ENCODE results near the gene SNRNP40.

SNRNP40 gene

DNA sequence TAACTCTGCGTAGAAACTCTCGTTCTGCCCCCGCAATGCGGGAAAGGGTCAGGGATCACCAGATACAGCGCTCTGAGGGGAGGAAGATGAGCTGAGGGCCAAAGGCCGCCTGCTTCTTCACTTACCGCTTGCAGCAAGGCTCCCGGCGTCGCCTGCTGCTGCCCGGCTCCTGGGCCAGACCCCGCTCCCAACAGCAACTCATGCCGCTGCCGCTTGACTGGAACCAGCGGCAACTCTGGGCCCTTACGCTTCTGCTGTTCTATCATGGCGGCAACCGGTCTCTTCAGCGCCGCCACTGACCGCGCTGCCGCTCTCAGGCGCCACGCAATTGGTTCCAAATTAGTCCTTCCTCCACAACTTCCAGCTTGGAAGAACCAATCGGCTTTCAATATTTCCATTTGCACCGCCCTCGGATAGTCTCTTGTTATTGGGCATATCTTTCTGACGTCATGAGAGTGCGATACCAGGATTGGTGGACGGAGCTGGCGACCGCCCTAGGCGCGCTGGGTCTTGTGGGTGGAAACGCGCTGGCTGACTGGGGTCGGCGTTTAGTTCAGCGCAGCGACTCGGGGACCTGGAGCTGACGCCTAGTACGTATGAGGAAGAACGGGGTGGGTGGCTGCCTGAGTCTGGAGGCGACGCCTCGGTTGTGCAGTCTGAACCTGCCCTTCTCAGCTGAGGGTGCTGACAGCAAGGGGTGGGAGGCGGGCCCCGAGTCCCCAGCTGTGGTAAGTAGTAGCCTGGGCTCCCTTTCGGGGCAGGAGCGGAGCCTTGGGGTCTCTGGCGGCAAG is at the start of gene SNRNP40, which contains the start of gene ZCCHC17:
TSS of gene SNRNP40 (minus strand) at position 303 of the 791 bp plus-strand sequence. CDS start at position 266, 37 bp downstream.
TSS of gene ZCCHC17 (plus strand) at position 547 of the 791 bp plus-strand sequence. CDS start 13,067 bp downstream, outside the sequence.
- DNase-seq (ENCODE audit: insufficient read length, low spot score): peak; percentile 87
- peak; percentile 99 for FAIRE-seq

DNA sequence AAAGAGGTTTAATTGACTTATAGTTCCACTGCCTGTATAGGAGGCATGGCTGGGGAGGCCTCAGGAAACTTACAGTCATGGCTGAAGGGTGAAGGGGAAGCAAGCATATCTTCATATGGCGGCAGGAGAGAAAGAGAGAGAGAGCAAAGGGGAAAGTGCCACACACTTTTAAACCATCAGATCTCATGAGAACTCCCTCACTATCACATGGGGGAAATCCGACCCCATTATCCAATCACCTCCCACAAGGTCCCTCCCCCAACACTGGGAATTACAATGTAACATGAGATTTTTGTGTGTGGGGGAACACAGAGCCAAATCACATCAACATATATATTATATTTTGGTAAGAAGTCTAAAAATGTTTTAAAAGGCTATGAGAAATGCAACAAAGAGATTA is 49.0 kb upstream of the SNRNP40 start:
- no peak for DNase-seq (ENCODE audit: insufficient read length, low spot score)
- no peak for FAIRE-seq

DNA sequence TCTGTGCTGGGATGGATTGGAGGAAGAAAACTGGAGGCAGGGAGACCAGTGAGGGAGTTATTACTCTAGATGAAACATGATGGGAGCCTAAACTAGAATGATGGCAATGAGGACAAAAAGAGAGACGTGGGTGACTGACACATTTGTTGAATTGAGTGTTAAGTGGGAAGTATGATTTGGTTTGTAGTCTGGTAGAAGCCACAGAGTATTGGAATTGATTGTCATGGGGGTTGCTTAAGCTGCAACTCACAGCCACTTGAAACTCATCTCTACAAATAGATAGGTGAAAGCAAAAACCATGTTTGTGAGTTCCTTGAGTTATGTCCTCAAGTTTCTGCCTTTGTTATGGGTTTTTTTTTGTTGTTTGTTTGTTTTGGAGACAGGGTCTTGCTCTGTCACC is 47.9 kb upstream of the SNRNP40 start:
- FAIRE-seq: no peak
- DNase-seq (ENCODE audit: insufficient read length, low spot score): no peak

- FAIRE-seq: no peak
- DNase-seq (ENCODE audit: insufficient read length, low spot score): no peak
Measured at GRCh38 chr1:31336687-31337467, 40.3 kb upstream of the SNRNP40 start.

GRCh38 chr1:31335007-31335406 is 38.4 kb upstream of the SNRNP40 start:
- FAIRE-seq (peak; percentile 76), DNase-seq (ENCODE audit: insufficient read length, low spot score) (peak; percentile 9)

GRCh38 chr1:31327381-31327780 is 30.8 kb upstream of the SNRNP40 start:
- DNase-seq (ENCODE audit: insufficient read length, low spot score) (no peak), FAIRE-seq (no peak)

DNA sequence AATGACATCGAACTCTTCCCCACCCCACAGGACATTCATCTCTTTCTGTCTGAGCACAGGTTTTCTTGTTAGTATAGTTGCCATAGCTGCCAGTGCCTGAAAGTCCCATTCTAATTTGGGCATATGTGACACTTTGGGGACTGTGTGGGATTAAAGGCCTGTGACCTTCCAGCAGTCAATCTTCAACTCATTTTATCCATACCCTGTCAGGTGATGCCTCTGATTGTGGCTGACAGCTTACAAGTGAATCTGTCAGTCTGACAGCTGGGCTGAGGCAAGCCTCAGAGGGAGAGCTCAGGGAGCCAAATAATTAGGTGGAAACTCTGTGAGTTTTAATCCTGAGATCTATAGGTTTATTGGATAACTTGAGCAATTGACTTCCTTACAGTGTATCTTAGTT is 29.9 kb upstream of the SNRNP40 start:
- FAIRE-seq (no peak), DNase-seq (ENCODE audit: insufficient read length, low spot score) (no peak)

DNA sequence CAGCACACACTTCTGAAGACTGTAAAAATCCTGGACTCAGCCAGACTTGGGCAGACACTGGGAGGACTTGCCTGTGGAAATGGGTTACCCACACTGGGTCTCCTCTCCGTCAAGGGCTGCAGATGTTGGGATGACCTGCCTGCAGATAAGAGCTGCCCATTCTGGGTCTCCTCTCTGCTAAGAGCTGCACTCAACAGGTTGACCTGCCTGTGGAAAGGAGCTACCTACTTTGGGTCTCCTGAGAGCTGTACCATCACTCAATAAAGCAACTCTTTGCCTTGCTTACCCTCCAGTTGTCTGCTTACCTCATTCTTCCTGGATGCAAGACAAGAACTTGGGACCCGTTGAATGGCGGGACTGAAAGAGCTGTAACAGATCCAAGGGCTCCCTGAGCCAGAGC is 28.4 kb upstream of the SNRNP40 start:
- DNase-seq (ENCODE audit: insufficient read length, low spot score) (no peak), FAIRE-seq (no peak)

GRCh38 chr1:31324093-31324492 is 27.5 kb upstream of the SNRNP40 start:
- DNase-seq (ENCODE audit: insufficient read length, low spot score) (no peak), FAIRE-seq (no peak)

- FAIRE-seq: no peak
- DNase-seq (ENCODE audit: insufficient read length, low spot score): no peak
Measured at GRCh38 chr1:31318146-31318545, 21.6 kb upstream of the SNRNP40 start.

DNA sequence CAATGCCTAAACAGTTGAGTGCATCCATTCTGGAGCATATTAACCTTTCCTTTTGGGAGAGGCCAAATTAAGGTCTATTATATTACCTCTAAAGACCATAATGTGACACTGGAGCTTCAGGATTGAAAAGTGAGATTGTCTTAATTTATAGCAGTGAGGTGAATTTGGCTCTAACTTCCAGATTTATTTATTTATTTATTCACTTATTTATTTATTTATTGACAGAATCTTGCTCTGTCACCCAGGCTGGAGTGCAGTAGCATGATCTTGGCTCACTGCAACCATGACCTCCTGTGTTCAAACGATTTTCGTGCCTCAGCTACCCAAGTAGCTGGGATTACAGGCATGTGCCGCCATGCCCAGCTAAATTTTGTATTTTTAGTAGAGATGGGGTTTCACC is 19.3 kb upstream of the SNRNP40 start:
- FAIRE-seq: no peak
- DNase-seq (ENCODE audit: insufficient read length, low spot score): no peak

DNA sequence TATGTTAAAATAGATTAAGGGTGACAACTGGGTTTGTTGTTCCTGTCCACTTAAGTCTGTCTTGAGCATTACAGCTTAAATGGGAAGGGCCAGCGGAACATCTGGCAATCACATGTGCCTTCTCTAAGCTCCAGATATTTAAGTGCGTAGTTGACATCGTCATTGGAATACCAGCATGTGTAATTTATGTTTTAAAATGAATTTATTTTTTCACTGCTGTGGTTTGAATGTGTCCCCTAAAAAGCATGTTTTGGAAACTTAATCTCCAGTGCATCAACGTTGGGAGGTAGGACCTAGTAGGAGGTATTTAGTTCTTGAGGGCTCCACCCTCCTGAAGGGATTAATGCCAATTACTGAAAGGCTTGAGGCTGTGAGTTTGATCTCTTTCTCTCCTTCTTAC is 13.6 kb upstream of the SNRNP40 start:
- DNase-seq (ENCODE audit: insufficient read length, low spot score) (no peak), FAIRE-seq (no peak)

GRCh38 chr1:31308036-31308435 is 11.4 kb upstream of the SNRNP40 start:
- FAIRE-seq (no peak), DNase-seq (ENCODE audit: insufficient read length, low spot score) (no peak)

DNA sequence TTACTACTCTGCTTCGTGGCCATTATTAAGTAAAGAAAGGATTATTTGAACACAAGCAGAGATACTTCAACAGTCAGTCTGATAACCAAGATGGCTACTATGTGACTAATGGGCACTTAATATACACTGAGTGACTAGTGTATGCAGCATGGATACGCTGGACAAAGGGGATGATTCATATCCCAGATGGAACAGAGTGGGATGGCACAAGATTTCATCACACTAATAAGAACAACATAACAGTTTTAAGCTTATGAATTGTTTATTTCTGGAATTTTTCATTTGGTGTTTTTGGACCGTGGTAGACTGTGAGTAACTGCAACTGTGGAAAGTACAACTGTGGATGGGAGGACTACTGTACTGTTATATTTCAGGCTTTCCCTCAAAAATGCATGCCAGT is 9.7 kb upstream of the SNRNP40 start:
- no peak for FAIRE-seq
- no peak for DNase-seq (ENCODE audit: insufficient read length, low spot score)

DNA sequence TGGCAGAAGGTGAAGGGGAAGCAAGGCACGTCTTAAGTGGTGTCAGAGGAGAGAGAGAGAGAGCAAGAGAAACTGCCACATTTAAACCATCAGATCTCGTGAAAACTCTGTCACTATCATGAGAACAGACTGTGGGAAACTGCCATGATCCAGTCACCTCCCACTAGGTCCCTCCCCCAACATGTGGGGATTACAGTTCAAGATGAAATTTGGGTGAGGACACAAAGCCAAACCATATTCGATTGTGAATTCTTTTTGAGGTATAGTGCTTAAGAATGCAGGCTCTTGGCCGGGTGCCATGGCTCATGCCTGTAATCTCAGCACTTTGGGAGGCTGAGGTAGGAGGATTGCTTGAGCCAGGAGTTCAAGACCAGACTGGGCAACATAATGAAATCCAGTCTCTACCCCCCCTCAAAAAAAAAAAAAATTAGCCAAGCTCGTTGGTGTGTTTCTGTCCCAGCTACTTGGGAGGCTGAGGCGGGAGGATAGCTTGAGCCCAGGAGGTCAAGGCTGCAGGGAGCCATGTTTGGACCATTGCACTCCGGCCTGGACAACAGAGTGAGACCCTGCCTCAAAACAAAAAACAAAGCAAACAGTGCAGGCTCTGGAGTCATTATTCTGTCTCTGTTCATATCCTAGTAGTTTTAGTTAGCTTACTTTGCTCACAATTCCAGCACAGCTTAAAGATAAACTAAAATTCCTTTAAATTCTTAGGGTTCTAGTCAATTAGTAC is 6.3 kb upstream of the SNRNP40 start:
- no peak for DNase-seq (ENCODE audit: insufficient read length, low spot score)
- FAIRE-seq: no peak

- DNase-seq (ENCODE audit: insufficient read length, low spot score): no peak
- no peak for FAIRE-seq
Measured at GRCh38 chr1:31300193-31300592, 3.6 kb upstream of the SNRNP40 start.

DNA sequence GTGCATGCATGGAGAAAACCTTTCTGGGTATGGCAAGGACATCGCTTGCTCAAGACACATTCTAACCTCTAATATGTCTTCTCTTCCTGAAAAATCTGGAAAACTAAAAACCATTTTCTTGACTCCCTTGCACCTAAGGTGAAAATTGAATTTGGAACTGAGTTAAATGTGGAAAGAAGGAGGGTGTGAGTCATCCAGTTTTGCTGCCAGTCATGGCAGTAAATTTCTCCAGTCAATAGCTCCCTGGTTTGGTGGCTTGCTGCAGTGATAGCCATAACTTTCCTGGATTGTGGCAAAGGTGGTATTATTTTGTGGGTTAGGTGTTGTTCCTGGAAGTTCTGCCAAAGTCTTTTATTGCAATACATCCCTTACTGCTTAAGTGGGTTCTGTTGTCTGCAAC is 2.8 kb upstream of the SNRNP40 start:
- FAIRE-seq (no peak), DNase-seq (ENCODE audit: insufficient read length, low spot score) (no peak)

DNA sequence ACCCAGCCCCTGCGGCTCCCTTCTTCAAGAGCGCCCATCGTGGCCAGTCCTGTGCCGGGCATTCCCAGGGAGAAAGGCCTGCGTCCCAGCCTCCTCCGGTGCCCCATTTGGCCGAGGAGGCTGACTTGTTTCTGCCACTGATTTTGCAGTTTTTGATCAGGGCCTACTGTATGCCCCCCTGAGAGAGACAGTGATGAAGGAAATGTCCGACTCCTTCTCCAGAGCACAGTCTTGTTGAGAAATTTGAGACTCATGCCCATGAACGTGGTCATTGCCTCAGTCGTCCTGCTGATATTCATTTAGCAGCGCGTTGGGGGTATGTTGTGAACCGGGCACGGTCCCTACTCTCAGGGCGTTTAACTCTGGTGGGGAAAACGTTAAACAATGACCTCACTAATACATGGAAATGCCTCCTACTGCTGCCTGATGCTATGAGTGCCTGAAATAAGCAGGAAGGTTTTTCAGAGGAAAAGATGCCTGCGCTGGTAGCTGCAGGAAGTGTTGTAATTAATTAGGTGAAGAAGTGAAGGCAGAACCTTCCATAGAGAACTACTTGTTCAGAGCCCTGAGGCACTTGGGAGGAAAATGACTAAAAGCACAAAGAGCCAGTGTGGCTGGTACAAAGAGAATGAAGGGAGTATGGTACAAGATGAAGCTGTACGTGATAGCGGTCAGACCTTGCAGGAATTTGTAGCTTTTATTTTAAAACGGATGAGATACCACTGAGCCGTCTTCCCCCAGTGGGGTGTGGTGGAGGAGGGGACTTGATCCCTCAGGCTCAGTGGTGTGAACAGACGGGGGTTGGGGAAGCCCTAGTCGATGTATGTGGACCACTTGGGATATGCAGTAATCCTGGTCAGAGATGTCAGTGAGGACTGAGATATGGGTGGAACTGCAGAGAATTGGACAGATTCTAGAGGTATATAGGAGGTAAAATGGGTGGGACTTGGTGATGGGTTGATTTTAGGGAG is 974 bp upstream of the SNRNP40 start:
- FAIRE-seq: no peak
- DNase-seq (ENCODE audit: insufficient read length, low spot score): no peak

- no peak for DNase-seq (ENCODE audit: insufficient read length, low spot score)
- FAIRE-seq: peak; percentile 8
Measured at GRCh38 chr1:31295874-31296485, 608 bp downstream of the SNRNP40 start.

- no peak for DNase-seq (ENCODE audit: insufficient read length, low spot score)
- FAIRE-seq: no peak
Measured at GRCh38 chr1:31289021-31289420, 7.6 kb downstream of the SNRNP40 start.

Data from GM19239 (cell line).